GM12865 (cell line): ENCODE measurements around the gene TUBB2A.
"Not testable (repeated sequence)": the region's sequence is repeated elsewhere in the genome, so short reads cannot be mapped to it uniquely, and the experiment has no call there.

Source experiments
- DNase-seq: peaks from one replicate; pipeline ENCODE4 v3.0.0; 2010; ENCODE audit warnings: low read depth
- H3K4me3 ChIP-seq: 2 replicates; pipeline ENCODE4 v1.5.1; 2011; ENCODE audit warnings: mild to moderate bottlenecking, low read depth, low read length, control low read depth
- CTCF ChIP-seq: IDR thresholded peaks from 2 replicates; pipeline ENCODE4 v1.5.1; 2011; ENCODE audit warnings: low read length, control low read depth, low read depth, inconsistent platforms; ENCODE audit not compliant: insufficient read depth; ENCODE audit errors: missing control alignments

The TUBB2A gene

GRCh38 chr6:3181105-3181504, 23.8 kb upstream of the TUBB2A start:
- no peak for TF ChIP-seq CTCF
- no peak for DNase-seq
- H3K4me3 ChIP-seq = no peak overlapping the region

- H3K4me3 ChIP-seq, DNase-seq: not testable (repeated sequence)
Measured at GRCh38 chr6:3179945-3180344, 22.6 kb upstream of the TUBB2A start.

- not testable (repeated sequence) for DNase-seq, H3K4me3 ChIP-seq
Measured at GRCh38 chr6:3178666-3179065, 21.3 kb upstream of the TUBB2A start.

- no peak for DNase-seq
- no peak for TF ChIP-seq CTCF
- H3K4me3 ChIP-seq = no peak overlapping the region
Measured at GRCh38 chr6:3176562-3177355, 19.4 kb upstream of the TUBB2A start.

GRCh38 chr6:3175715-3176402, 18.5 kb upstream of the TUBB2A start:
- H3K4me3 ChIP-seq = no peak overlapping the region
- TF ChIP-seq CTCF = no peak
- DNase-seq = no peak

GRCh38 chr6:3173636-3174089, 16.3 kb upstream of the TUBB2A start:
- not testable (repeated sequence) for H3K4me3 ChIP-seq, DNase-seq

GRCh38 chr6:3172789-3173188, 15.4 kb upstream of the TUBB2A start:
- H3K4me3 ChIP-seq = not testable (repeated sequence)

GRCh38 chr6:3171313-3172175, 14.2 kb upstream of the TUBB2A start:
- H3K4me3 ChIP-seq, DNase-seq: not testable (repeated sequence)

More at GRCh38 chr6:3172789-3173188, 15.4 kb upstream of the TUBB2A start:
- not testable (repeated sequence) for DNase-seq

GRCh38 chr6:3170676-3171075, 13.3 kb upstream of the TUBB2A start:
- not testable (repeated sequence) for H3K4me3 ChIP-seq, DNase-seq

GRCh38 chr6:3168046-3168445, 10.7 kb upstream of the TUBB2A start:
- not testable (repeated sequence) for DNase-seq, H3K4me3 ChIP-seq

GRCh38 chr6:3166535-3167225, 9.3 kb upstream of the TUBB2A start:
- not testable (repeated sequence) for H3K4me3 ChIP-seq, DNase-seq
